Endothelial cell of umbilical vein (primary cell): ENCODE measurements around the gene BNC2. TPM values are rescaled to one million over a fixed set of nuclear protein-coding genes. Genes with fewer than 3 reads are reported as not detected.

ENCODE experiments used
- BruUV-seq: library from RNA; stranded (reverse); fragments of 400-500 nt; replicated peaks from 2 replicates; lab custom pipeline; 2021; lab: Mats Ljungman, UMichigan
- CTCF ChIA-PET: fragments of 300-600, 350-600 bp; sonication (Branson Sonifier 250); formaldehyde crosslinking; loops from one replicate; lab custom pipeline; 2021; ENCODE audit warnings: antibody characterized with exemption, inconsistent platforms; lab: Charles Lee
- POLR2A ChIA-PET: fragments of 300-600, 350-600 bp; sonication (Branson Sonifier 250); formaldehyde crosslinking; loops from one replicate; lab custom pipeline; 2021; ENCODE audit warnings: antibody characterized with exemption, inconsistent platforms; lab: Charles Lee
- DNase-seq: peaks from one replicate; pipeline ENCODE4 v3.0.0-alpha.2; 2011; ENCODE audit warnings: low read depth, low spot score
- FAIRE-seq: peaks from 2 replicates; lab custom pipeline; 2011; peaks lifted over from hg19 to GRCh38; lab: Jason Lieb, UNC
- H2AFZ ChIP-seq: 2 replicates; pipeline ENCODE4 v1.6.0; 2012; ENCODE audit warnings: low read depth, low read length, control low read depth, inconsistent platforms
- H3K27ac ChIP-seq: 2 replicates; pipeline ENCODE4 v1.5.1; 2011; ENCODE audit warnings: low read depth, mild to moderate bottlenecking, control low read depth, low read length, moderate library complexity; ENCODE audit not compliant: insufficient read depth
- H3K27me3 ChIP-seq, 2 experiments: 2 replicates each; pipeline versions ENCODE4 v1.6.0 to v1.6.1; 2011; ENCODE audit warnings: low read length in 2 of 2, mixed read lengths in 1 of 2; ENCODE audit not compliant: control insufficient read depth in 2 of 2, insufficient read depth in 2 of 2
- H3K36me3 ChIP-seq, 2 experiments: 2 replicates in 1 of 2; 3 replicates in 1 of 2; pipeline ENCODE4 v1.5.1; 2011; ENCODE audit warnings: low read length in 2 of 2, mild to moderate bottlenecking in 1 of 2, moderate library complexity in 1 of 2; ENCODE audit not compliant: control insufficient read depth in 2 of 2, insufficient read depth in 2 of 2; ENCODE audit errors: extremely low read depth in 1 of 2
- H3K4me1 ChIP-seq: 3 replicates; pipeline ENCODE4 v1.5.1; 2011; ENCODE audit warnings: mild to moderate bottlenecking, low read length; ENCODE audit not compliant: control insufficient read depth, insufficient read depth; ENCODE audit errors: extremely low read depth
- H3K4me2 ChIP-seq: 2 replicates; pipeline ENCODE4 v1.6.1; 2011; ENCODE audit warnings: low read length, control low read depth, mixed read lengths; ENCODE audit not compliant: insufficient read depth
- H3K4me3 ChIP-seq, 3 experiments: fragments of 200-600 bp in 1 of 3; sonication (generic), shearing (Covaris generic) in 1 of 3; replicated peaks in 1 of 3; 2 replicates each; pipeline ENCODE4 v1.5.1; 2011 to 2016; ENCODE audit warnings: control low read depth in 3 of 3, low read length in 3 of 3, mild to moderate bottlenecking in 2 of 3, inconsistent platforms in 1 of 3, low read depth in 1 of 3, moderate library complexity in 1 of 3; ENCODE audit not compliant: insufficient read depth in 1 of 3
- H3K79me2 ChIP-seq: 2 replicates; pipeline ENCODE4 v1.6.0; 2012; ENCODE audit warnings: low read length, inconsistent platforms; ENCODE audit not compliant: control insufficient read depth, insufficient read depth
- H3K9ac ChIP-seq: replicated peaks from 2 replicates; pipeline ENCODE3; 2011; ENCODE audit warnings: low read length, control low read depth; ENCODE audit not compliant: insufficient read depth; ENCODE audit errors: extremely low read depth
- H3K9me1 ChIP-seq: replicated peaks from 3 replicates; pipeline ENCODE4 v1.6.0; 2011; ENCODE audit warnings: mild to moderate bottlenecking, low read length; ENCODE audit not compliant: control insufficient read depth, insufficient read depth; ENCODE audit errors: extremely low read depth
- H3K9me3 ChIP-seq: replicated peaks from 2 replicates; pipeline ENCODE4 v1.5.1; 2012; ENCODE audit warnings: low read length, inconsistent platforms; ENCODE audit not compliant: control insufficient read depth, insufficient read depth
- H4K20me1 ChIP-seq: replicated peaks from 2 replicates; pipeline ENCODE3; 2011; ENCODE audit warnings: mild to moderate bottlenecking, low read length; ENCODE audit not compliant: control insufficient read depth, insufficient read depth; ENCODE audit errors: extremely low read depth
- EZH2 ChIP-seq: IDR thresholded peaks from 2 replicates; pipeline ENCODE4 v1.6.1; 2012; ENCODE audit warnings: borderline replicate concordance, low read depth, mild to moderate bottlenecking, moderate library complexity, low read length, inconsistent platforms; ENCODE audit not compliant: severe bottlenecking
- FOS ChIP-seq: IDR thresholded peaks from 2 replicates; pipeline ENCODE4 v1.6.1; 2011; ENCODE audit warnings: mild to moderate bottlenecking, low read length, moderate library complexity, borderline replicate concordance; ENCODE audit not compliant: insufficient read depth
- GATA2 ChIP-seq: IDR thresholded peaks from 2 replicates; pipeline ENCODE4 v1.7.0; 2011; ENCODE audit warnings: low read depth, mild to moderate bottlenecking, moderate library complexity, mixed read lengths, low read length; ENCODE audit not compliant: insufficient read length, insufficient read depth
- JUN ChIP-seq: IDR thresholded peaks from 2 replicates; pipeline ENCODE4 v1.6.1; 2011; ENCODE audit warnings: borderline replicate concordance, low read depth; ENCODE audit not compliant: insufficient read length, insufficient read depth
- MAX ChIP-seq: IDR thresholded peaks from 2 replicates; pipeline ENCODE4 v1.6.1; 2011; ENCODE audit not compliant: insufficient read depth, insufficient read length
- MYC ChIP-seq: IDR thresholded peaks from one replicate; pipeline ENCODE4 v1.6.1; 2011; ENCODE audit warnings: mild to moderate bottlenecking, low read depth, low read length
- POLR2A ChIP-seq: IDR thresholded peaks from 2 replicates; pipeline ENCODE4 v1.6.1; 2012; ENCODE audit warnings: low read depth, mild to moderate bottlenecking, control low read depth, low read length
- POLR2AphosphoS5 ChIP-seq: IDR thresholded peaks from 2 replicates; pipeline ENCODE4 v1.6.1; 2012; ENCODE audit warnings: low read depth, mild to moderate bottlenecking, control low read depth, low read length, moderate library complexity; ENCODE audit not compliant: insufficient read depth
- dilution Hi-C: fragments of 300-500 bp; cut with MboI; formaldehyde crosslinking; loops from one replicate; pipeline ENCODE4 v1.15.0; 2019; ENCODE audit warnings: low sequenced_read_pairs; ENCODE audit not compliant: extremely low pct_ligation_motif_present
- intact Hi-C: fragments of 100-400 bp; cut with micrococcal nuclease; formaldehyde crosslinking; loops from one replicate; pipeline ENCODE4 v1.10.0; 2022
- polyA plus RNA-seq, 4 experiments: library from polyadenylated mRNA; depleted of rRNA in 3 of 4; stranded (reverse) in 3 of 4; unstranded in 1 of 4; fragments of >200 nt; gene quantifications; 2 replicates each; pipeline versions ENCODE4 v1.2.1 to v1.2.3, GENCODE V29; 2011 to 2012; ENCODE audit warnings: missing spikeins in 1 of 4
- total RNA-seq: library from RNA; stranded (reverse); gene quantifications from 2 replicates; pipeline ENCODE4 v1.2.3, GENCODE V29; 2021
- TF ChIP-seq, protein P1 (sequence below), 2 donors: IDR thresholded peaks; 1 replicate in 1 of 2; 2 replicates in 1 of 2; pipeline ENCODE4 v1.5.1; 2011; ENCODE audit warnings: low read length in 2 of 2, mild to moderate bottlenecking in 2 of 2, moderate library complexity in 2 of 2, control low read depth in 1 of 2, inconsistent platforms in 1 of 2, low read depth in 1 of 2; ENCODE audit not compliant: insufficient read depth in 1 of 2; ENCODE audit errors: extremely low read depth in 1 of 2

BNC2 gene
- total and polyA plus RNA-seq, 2 donors (not counting 3 experiments of a cell fraction or from before 2014, with no cell fraction given) = 12.1 to 34.3 TPM

DNA sequence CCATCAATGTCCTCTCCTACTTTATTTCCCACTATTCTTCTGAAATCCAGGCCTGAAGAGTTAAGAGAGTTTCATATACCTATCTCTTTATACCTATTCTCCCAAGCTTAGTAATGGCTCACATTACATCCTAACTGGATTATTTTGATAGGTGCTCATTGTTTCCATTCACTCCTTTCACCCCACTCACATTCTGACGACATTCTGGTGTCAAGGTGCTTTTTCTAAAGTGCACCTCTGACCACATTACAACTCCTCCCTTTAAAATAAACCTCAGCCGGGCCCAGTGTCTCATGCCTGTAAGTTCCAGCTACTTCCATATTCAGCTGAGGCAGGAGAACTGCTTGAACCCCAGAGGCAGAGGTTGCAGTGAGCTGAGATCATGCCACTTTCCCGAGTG is 417.1 kb downstream of the BNC2 start:
- Histone ChIP-seq H3K36me3 (no peaks in the 10 kb centered on the region), H3K4me2 (no peak overlapping the region), H3K9me3 (no peaks in the 10 kb centered on the region), H3K4me3 (no peak overlapping the region), H4K20me1 (no peaks in the 10 kb centered on the region), H3K9me1 (no peaks in the 10 kb centered on the region), H3K79me2 (peaks cover 2% of the 10 kb centered on the region), H3K27ac (no peak overlapping the region), H2AFZ (no peak overlapping the region), H3K9ac (no peak overlapping the region), H3K4me1 (peaks cover 1% of the 10 kb centered on the region), H3K27me3 (no peaks in the 10 kb centered on the region)
- intact Hi-C loops (no loop called here), dilution Hi-C loops (no loop called here)
- BruUV-seq = no TSS peak
- no peak for FAIRE-seq
- no peak for DNase-seq
- ChIA-PET CTCF (interaction anchor here (1.3 kb wide), 1 partner anchor 10 kb away, joined by 3 read pairs; no protein-coding TSS in a partner anchor), POLR2A (no interaction called here)
- TF ChIP-seq GATA2 = no peak
- TF ChIP-seq, protein P1, sequence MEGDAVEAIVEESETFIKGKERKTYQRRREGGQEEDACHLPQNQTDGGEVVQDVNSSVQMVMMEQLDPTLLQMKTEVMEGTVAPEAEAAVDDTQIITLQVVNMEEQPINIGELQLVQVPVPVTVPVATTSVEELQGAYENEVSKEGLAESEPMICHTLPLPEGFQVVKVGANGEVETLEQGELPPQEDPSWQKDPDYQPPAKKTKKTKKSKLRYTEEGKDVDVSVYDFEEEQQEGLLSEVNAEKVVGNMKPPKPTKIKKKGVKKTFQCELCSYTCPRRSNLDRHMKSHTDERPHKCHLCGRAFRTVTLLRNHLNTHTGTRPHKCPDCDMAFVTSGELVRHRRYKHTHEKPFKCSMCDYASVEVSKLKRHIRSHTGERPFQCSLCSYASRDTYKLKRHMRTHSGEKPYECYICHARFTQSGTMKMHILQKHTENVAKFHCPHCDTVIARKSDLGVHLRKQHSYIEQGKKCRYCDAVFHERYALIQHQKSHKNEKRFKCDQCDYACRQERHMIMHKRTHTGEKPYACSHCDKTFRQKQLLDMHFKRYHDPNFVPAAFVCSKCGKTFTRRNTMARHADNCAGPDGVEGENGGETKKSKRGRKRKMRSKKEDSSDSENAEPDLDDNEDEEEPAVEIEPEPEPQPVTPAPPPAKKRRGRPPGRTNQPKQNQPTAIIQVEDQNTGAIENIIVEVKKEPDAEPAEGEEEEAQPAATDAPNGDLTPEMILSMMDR (IDR thresholded peaks at IDR 0.05; ENCODE audit: extremely low read depth in 1 of 2, insufficient read depth in 1 of 2, low read depth in 1 of 2, low read length in 2 of 2) = no peak
- TF ChIP-seq MAX = no peak
- no peak for TF ChIP-seq MYC
- no peak for TF ChIP-seq POLR2A
- TF ChIP-seq POLR2AphosphoS5 = no peak
- no peak for TF ChIP-seq EZH2
- no peak for TF ChIP-seq FOS
- TF ChIP-seq JUN = no peak
